GM20431 (cell line): ENCODE results near the gene PAFAH2.

Experiments used
- in situ Hi-C: fragments of 300-500 bp; cut with MseI, MboI; formaldehyde crosslinking; loops from one replicate; pipeline ENCODE4 v1.15.0; 2020; ENCODE audit warnings: low sequenced_read_pairs; ENCODE audit not compliant: unreplicated experiment

Gene PAFAH2

DNA sequence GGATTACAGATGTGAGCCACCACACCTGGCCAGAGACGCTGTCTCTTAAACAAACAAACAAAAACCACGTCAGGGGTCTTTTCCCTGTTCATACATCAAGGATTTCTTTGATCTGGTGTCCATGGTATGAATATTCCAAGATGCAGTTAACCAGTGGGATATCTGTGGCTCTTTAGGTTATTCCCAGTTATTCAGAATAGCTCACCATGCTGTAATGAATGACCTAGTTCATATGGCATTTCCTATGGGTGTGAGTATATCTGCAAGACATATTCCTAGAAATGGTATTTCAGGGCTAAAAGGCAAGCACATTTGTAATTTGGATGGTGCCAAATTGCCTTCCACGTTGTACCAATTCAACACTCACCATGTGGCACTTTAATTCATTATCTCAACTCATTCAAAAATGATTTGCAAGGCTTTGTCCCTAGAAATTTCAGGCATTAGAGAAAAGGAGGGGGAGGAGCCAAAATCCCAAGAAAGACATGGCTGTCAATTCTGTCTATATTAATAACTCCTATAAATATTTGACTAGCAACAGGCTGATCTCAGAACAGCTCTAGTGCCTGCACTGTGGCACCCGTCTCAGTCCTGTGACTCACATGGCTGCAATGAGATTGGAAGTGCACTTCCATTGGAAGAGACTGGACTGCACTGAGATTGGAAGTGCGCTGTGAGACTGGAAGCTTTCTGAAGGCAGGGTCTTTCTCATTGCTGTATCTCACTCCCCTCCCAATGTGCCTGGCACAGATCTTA, 85.6 kb downstream of the PAFAH2 start:
- in situ Hi-C loops = no loop called here

DNA sequence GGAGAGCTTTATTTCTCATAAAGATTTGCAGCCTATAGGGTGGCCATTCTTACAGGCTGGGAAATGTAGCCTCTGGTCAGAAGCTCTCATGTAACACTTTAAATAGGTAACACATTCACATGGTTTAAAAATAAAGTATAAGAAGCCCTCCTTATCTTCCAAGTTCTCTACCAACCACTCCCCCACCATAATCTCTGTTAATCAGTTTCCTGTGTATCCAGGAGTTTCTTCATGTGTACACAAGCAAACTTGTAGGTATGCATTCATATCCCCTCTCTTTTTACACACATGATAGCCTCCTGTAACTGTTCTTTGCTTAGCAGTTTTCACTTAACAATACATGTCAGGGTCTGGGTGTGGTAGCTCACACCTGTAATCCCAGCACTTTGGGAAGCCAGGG, 86.7 kb downstream of the PAFAH2 start:
- in situ Hi-C loops = no loop called here
